Stimulated activated CD8-positive, alpha-beta memory T cell treated with anti-CD3 and anti-CD28 coated beads, Interleukin-4, amount 100 ng/mL, for 48 hours (primary cell): ENCODE data around the gene PCSK9.

Source experiments
- DNase-seq: peaks from one replicate; pipeline ENCODE4 v3.0.0-alpha.2; 2020

PCSK9 gene

GRCh38 chr1:55044617-55045397 is 5.5 kb downstream of the PCSK9 start:
- DNase-seq, result no peak

DNA sequence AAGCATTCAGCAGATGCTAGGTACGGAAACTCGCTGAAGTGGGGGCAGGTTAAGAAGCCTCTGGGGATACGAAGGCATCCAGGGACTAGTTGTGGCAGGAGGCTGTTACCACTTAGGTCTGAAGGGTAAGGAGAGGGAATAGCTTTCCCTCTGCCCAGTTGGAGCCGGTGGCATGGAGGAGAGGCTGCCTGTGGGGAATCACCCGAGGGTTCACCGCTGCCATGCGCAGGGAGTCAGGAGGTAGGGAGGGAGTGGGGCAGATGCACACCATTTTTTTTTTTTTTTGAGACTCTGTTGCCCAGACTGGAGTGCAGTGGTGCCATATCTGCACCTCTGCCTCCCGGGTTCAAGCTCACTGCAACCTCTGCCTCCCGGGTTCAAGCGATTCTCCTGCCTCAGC is 6.1 kb downstream of the PCSK9 start:
- no peak for DNase-seq

DNA sequence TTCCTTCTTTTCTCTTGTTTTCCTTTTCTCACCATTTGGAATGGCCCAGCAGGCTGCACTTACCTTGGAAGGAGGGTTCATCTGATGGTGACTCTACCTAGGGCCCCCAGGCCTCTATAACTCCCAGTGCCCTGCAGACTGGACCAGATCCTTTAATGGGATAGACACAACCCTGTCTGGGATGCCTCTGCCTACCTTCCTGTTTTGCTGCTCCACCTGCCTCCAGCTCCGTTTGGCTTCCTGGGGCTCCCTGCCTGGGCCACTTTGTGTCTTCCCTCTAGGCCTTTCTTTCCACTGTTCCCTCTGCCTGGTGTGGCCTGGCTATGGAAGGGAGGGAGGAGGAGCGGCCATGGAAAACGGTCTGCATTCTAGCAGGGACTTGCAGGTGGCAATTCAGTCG is 7.5 kb downstream of the PCSK9 start:
- no peak for DNase-seq

DNA sequence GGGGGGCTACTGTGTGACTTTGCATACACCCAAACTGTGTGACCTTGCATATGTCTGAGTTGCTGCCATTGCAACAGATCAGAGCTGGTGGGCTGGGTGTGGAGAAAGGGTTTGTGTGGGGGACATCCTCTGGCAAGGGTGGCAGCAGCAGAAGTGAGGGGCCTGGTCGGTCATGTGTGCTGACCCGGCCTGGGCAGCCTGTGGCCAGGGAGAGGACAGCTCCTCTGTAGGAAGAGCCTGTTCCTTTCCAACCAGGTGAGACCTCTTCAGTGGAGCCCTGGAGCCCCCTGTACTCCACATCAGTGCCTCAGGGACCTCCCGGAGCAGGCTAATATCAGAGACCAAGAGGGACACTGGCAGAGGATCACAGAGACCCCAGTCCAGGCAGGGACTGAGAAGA is 8.3 kb downstream of the PCSK9 start:
- no peak for DNase-seq

DNA sequence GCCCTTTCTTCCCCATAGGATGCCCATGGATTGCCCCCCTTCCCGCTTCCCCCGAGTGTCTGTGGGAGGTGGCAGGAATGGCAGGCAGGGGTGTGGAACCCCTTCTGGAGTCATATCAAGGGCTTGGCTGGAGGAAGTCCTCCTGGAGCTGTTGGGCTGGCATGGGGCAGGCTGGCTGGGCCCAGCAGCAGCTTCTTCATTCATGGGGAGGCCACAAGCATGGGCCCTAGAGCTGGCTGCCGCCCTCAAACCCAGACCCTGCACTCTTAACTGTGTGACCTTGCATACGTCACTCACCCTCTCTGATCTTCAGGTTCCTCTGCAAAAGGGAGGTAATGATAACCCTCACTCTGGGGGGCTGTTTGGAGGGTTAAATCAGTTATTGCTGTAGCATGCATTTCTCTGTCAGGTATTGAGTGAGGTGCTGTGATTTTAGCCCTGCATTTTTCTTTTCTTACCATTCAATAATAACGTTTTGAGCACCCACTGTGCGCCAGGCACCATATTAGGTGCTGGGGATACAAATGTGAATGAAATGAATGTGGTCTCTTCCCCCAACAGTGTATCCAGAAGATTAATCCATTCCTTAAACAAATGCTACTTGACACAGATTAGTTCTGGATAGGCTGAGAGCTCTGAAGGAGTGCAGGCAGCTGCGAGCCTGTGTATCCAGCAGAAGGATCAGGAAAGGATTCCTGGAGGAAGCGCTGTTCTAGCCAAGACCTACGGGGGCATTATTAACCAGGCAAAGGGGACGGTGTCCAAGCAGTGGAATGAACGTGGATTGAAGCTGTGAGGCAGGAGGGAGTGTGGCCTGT is 9.3 kb downstream of the PCSK9 start:
- DNase-seq, result no peak

- DNase-seq, result no peak
Measured at GRCh38 chr1:55049271-55049913, 10.0 kb downstream of the PCSK9 start.

- DNase-seq, result no peak
Measured at GRCh38 chr1:55049914-55050278, 10.5 kb downstream of the PCSK9 start.

DNA sequence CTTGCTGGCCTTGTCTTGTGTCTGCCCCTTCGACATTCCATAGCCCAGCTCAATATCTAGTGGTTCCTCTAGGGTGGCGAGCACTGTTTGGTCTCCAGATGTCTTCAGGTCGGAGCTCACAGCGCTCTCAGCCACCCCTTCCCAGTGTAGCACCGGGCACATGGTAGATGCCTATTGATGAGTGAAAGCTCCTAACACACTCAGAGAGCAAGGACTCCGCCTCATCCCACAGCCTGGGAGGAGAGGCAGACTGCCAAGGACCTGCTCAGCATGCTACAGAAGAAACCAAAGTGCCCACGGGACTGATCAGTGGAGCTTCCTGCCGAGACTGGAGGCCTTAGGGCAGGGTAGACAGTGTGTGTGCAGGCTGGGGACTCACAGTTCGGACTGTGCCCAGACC is 10.9 kb downstream of the PCSK9 start:
- DNase-seq, result no peak

DNA sequence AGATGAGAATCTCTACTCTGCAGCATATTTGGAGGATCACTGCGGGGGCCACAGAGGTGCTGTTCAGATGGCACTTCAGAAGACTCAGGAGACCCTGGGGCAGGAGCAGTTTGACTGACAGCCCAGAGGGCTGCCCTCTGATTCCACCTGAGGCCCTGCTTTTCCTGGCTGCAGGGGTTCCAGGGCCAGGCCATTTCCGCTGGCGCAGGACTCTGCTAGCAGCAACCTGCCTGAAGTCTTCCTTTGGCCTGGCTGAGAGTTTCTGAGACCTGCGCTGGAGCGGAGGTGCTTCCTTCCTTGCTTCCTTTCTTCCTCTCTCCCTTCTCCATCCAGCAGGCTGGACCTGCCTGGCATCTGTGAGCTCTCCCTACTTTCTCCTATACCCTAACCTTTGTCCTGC is 11.8 kb downstream of the PCSK9 start:
- no peak for DNase-seq

DNA sequence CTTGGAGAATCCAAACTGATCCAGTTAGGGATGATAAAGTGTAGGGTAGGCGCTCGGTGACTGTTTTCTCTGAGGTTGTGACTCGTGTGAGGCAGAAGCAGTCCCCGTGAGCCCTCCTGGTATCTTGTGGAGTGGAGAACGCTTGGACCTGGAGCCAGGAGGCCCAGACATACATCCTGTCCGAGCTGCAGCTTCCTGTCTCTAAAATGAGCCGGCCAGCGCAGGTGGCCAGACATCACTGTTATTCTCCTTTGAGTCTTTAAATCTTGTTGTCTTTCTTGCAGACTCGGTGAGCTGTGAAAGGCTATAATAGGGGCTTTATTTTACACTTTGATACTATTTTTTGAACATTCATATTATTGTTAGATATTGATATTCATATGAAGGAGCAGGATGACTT is 12.3 kb downstream of the PCSK9 start:
- no peak for DNase-seq

- no peak for DNase-seq
Measured at GRCh38 chr1:55052221-55053142, 13.1 kb downstream of the PCSK9 start.

GRCh38 chr1:55053265-55053954 is 14.1 kb downstream of the PCSK9 start:
- no peak for DNase-seq

GRCh38 chr1:55054396-55054795 is 15.0 kb downstream of the PCSK9 start:
- no peak for DNase-seq

DNA sequence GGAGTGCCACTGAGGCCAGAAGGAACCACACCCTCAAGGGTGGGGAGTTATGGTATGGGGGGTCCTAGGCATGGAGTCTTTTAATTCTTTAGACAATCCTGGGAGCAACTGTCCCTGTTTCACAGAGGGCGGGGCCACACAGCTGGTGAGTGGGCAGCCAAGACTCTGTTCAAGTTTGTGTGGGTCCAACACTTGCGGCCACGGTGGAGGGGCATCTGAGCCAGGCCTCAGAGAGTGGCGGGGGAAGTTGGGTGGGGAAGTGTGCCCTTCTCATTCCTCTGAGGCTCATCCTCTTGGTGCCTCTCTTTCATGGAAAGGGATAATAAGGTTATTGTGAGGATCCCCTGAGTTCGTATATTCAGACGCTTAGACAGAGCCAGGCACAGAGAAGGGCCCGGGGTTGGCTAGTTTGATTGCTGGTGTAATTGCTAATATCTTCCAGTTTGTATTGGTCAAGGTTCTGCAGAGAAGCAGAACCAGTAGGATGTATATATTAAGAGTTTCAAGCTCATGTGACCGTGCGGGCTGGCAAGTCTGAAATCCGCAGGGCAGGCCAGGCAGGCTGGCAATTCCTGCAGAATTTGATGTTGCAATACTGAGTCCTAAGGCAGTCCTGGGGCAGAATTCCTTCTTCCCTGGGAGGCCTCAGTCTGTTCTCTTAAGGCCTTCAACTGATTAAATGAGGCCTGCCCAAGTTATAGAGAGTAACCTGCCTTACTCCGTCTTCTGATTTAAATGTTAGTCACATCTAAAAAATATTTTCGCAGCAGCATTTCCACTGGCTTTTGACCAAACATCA is 15.9 kb downstream of the PCSK9 start:
- DNase-seq, result no peak

DNA sequence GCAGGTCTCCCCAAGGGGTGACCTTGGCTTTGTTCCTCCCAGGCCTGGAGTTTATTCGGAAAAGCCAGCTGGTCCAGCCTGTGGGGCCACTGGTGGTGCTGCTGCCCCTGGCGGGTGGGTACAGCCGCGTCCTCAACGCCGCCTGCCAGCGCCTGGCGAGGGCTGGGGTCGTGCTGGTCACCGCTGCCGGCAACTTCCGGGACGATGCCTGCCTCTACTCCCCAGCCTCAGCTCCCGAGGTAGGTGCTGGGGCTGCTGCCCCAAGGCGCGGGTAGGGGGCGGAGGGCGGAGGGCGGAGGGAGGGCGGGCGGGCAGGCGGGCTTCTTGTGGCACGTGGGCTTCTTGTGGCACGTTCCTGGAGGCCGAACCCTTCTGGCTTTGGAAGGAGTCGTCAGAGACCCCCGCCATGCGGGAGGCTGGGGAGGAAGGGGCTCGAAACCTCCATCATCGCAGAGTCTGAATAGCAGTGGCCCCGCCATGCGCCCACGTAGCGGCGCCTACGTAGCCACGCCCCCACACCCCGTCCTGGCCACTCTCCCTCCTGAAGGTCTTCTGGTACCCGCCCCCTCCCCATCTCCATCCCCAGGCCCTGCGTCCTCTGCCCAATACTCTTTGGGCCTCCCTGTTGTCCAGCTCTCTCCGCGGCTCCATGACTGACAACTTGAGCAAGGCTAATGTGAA is 16.7 kb downstream of the PCSK9 start:
- no peak for DNase-seq

DNA sequence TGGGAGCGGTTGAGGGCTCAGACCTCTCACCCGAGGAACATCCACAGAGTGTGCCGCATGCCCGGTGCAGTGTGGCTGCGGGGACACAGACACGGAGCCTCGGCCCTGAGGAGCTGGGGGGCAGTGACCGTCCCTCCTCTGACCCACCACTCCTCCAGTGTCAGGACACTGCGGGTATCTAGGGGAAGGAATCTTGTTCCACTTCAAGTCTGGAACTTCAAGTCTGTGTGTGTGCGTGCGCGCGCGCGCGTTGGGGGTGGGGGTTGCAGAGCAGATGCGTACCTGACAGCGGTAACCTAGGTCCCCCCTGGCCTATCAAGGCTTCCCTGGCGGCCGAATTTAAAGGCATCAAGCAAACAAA is 17.3 kb downstream of the PCSK9 start:
- DNase-seq, result no peak

DNA sequence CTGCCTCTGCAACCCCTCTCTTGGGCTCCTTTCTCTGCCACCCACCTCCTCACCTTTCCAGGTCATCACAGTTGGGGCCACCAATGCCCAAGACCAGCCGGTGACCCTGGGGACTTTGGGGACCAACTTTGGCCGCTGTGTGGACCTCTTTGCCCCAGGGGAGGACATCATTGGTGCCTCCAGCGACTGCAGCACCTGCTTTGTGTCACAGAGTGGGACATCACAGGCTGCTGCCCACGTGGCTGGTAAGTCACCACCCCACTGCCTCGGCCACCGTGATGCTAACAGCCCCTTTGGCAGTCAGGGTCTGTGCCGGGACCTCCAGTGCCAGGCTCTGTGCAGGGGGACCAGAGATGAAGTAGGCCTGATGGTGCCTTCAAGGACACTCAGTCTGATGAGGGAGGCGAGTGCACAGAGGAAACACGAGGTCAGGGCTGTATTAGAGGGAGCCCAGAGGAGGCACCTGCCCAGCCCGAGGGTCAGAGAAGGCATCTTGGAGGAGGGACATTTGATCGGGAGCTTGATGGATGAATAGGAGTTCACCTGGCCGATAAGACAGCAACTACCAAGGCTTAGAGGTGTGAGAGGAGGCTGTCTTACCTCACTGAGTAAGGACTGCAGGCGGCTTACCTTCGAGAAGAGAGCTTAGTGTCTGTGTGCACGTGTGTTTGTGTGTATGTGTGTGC is 18.1 kb downstream of the PCSK9 start:
- DNase-seq, result no peak

DNA sequence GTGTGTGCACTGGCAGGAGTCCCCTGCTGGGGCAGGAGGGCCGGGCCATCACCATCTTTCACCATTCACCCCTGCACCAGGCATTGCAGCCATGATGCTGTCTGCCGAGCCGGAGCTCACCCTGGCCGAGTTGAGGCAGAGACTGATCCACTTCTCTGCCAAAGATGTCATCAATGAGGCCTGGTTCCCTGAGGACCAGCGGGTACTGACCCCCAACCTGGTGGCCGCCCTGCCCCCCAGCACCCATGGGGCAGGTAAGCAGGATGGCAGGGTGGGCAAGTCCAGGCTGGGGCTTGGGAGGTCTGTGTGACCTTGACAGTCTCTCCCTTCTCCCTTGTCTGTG is 18.6 kb downstream of the PCSK9 start:
- DNase-seq, result no peak

DNA sequence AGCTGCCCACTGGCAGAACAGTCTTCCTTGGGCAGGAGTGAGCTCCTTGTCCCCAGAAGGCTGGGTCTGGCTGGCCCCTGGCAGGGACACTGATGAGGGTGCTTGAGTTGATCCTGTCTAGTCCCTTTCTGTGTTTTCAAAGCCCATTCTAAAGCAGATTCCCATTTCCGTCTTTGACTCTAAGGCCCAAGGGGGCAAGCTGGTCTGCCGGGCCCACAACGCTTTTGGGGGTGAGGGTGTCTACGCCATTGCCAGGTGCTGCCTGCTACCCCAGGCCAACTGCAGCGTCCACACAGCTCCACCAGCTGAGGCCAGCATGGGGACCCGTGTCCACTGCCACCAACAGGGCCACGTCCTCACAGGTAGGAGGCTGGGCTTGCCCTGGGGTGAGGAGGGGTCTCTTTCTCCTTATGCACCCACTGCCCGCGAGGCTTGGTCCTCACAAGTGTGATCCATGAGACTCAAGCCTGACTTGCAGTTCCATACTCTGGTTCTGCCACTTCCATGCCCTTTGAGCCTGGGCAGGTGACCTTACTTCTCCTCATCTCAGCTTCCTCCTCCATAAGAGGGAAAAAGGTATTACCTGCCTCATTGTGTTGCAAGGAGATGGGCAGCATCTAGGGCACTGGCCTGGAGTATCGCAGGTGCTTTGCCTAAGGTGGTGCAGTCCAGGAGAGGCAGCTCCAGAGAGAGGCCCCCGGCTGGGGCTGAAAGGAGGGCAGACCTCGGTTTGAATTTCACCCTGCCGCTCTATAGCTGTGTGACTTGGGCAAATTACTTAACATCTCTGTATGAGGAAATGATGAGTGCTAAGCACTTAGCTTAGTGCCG is 20.2 kb downstream of the PCSK9 start:
- peak; percentile 17 for DNase-seq
